Sciatic nerve (tissue), 2 donors: Measurements from ENCODE around the gene RAG1. TPM values are rescaled to one million over a fixed set of nuclear protein-coding genes. Genes with fewer than 3 reads are reported as not detected.
"Not testable (repeated sequence)": the region's sequence is repeated elsewhere in the genome, so short reads cannot be mapped to it uniquely, and the experiment has no call there.

ENCODE experiments used
- ATAC-seq: fragments of 200-7000 bp; cut with Tn5 transposase; one replicate; pipeline ENCODE4 v1.9.1; 2020; ENCODE audit warnings: mild to moderate bottlenecking, moderate library complexity
- DNase-seq: peaks from one replicate; pipeline ENCODE4 v3.0.0-alpha.2; 2020; ENCODE audit warnings: low spot score
- intact Hi-C: fragments of 100-400 bp; cut with DNase I; formaldehyde crosslinking; loops from one replicate; pipeline ENCODE4 v1.14.2; 2022
- total RNA-seq: library from RNA; stranded (reverse); fragmentation: NEBNext Ultra II Directional; extraction: Animal tissue kit (Norgen Biotek cat#: 25700); gene quantifications from one replicate; pipeline ENCODE4 v1.2.1, GENCODE V29; 2021
- donor health status: DM: no; HTN: no; CAD: no.
- donor health status: DM: no; HTN: no; CAD: no.

The RAG1 gene
- total RNA-seq: 0.67 TPM

GRCh38 chr11:36567694-36568093 lies at the start of gene RAG1:
Gene RAG1 (plus strand): TSS chr11:36568007. CDS start chr11:36573305, 5,298 bp downstream.
- no peak for DNase-seq
- intact Hi-C loops: loop anchor here (10.0 kb wide), 1 partner anchor 177 kb away; no protein-coding TSS in a partner anchor
- ATAC-seq: no peak

- no peak for DNase-seq
- intact Hi-C loops: no loop called here
- ATAC-seq: no peak
These were observed 37.0 kb upstream of the RAG1 start for GRCh38 chr11:36530840-36531239.

GRCh38 chr11:36532941-36533601 lies 34.7 kb upstream of the RAG1 start:
- DNase-seq (no peak), ATAC-seq (no peak)
- intact Hi-C loops: no loop called here

- no peak for ATAC-seq
- no peak for DNase-seq
- intact Hi-C loops: no loop called here
These were observed 33.4 kb upstream of the RAG1 start for GRCh38 chr11:36534276-36534840.

- ATAC-seq (no peak), DNase-seq (no peak)
- intact Hi-C loops: no loop called here
These were observed 26.8 kb upstream of the RAG1 start for GRCh38 chr11:36540998-36541397.

- no peak for DNase-seq
These were observed 17.3 kb upstream of the RAG1 start for GRCh38 chr11:36550385-36551115.

GRCh38 chr11:36557390-36557789 lies 10.4 kb upstream of the RAG1 start:
- intact Hi-C loops, DNase-seq, ATAC-seq: not testable (repeated sequence)

More at GRCh38 chr11:36550385-36551115, 17.3 kb upstream of the RAG1 start:
- intact Hi-C loops: no loop called here
- no peak for ATAC-seq

GRCh38 chr11:36557991-36558390 lies 9.8 kb upstream of the RAG1 start:
- ATAC-seq: no peak
- intact Hi-C loops: no loop called here
- DNase-seq: no peak

- DNase-seq (no peak), ATAC-seq (no peak)
- intact Hi-C loops: no loop called here
These were observed 9.0 kb upstream of the RAG1 start for GRCh38 chr11:36558571-36559413.

- DNase-seq: peak; percentile 63
- intact Hi-C loops: loop anchor here (5.0 to 10.0 kb wide), 2 partner anchors 108 to 180 kb away; no protein-coding TSS in a partner anchor
- ATAC-seq: peak; percentile 73
These were observed 3.3 kb upstream of the RAG1 start for GRCh38 chr11:36564376-36565030.

GRCh38 chr11:36565031-36565610 lies 2.7 kb upstream of the RAG1 start:
- intact Hi-C loops: loop anchor here (10.0 kb wide), 1 partner anchor 180 kb away; no protein-coding TSS in a partner anchor
- DNase-seq (no peak), ATAC-seq (no peak)

GRCh38 chr11:36566407-36567053 lies 1.3 kb upstream of the RAG1 start:
- DNase-seq (no peak), ATAC-seq (no peak)
- intact Hi-C loops: loop anchor here (10.0 kb wide), 1 partner anchor 178 kb away; no protein-coding TSS in a partner anchor

GRCh38 chr11:36569095-36569494 lies 1.3 kb downstream of the RAG1 start:
- intact Hi-C loops: loop anchor here (10.0 kb wide), 1 partner anchor 176 kb away; no protein-coding TSS in a partner anchor
- DNase-seq: no peak
- no peak for ATAC-seq

- intact Hi-C loops: no loop called here
- DNase-seq (no peak), ATAC-seq (no peak)
These were observed 6.7 kb downstream of the RAG1 start for GRCh38 chr11:36574486-36574885.

- no peak for DNase-seq
- ATAC-seq: no peak
- intact Hi-C loops: no loop called here
These were observed 9.6 kb downstream of the RAG1 start for GRCh38 chr11:36577373-36577772.

GRCh38 chr11:36577859-36578258 lies 10.1 kb downstream of the RAG1 start:
- DNase-seq (no peak), ATAC-seq (no peak)
- intact Hi-C loops: no loop called here

- ATAC-seq: no peak
- intact Hi-C loops: no loop called here
- DNase-seq: no peak
These were observed 10.7 kb downstream of the RAG1 start for GRCh38 chr11:36578458-36578857.

- DNase-seq (no peak), ATAC-seq (no peak)
- intact Hi-C loops: no loop called here
These were observed 13.7 kb downstream of the RAG1 start for GRCh38 chr11:36581536-36581935.
